K562 (cell line): ENCODE data around the gene TSC1. TPM values are rescaled to one million over a fixed set of nuclear protein-coding genes. Genes with fewer than 3 reads are reported as not detected.
"Not testable (repeated sequence)": the region's sequence is repeated elsewhere in the genome, so short reads cannot be mapped to it uniquely, and the experiment has no call there.

ENCODE experiments used
- ADNP ChIP-seq: fragments of 200-800 bp; sonication (Bioruptor generic); IDR thresholded peaks from 2 replicates; pipeline ENCODE4 v1.6.1; 2016; ENCODE audit warnings: missing genetic modification characterization, missing compliant biosample characterization
- CBX1 ChIP-seq: sonication (generic); IDR thresholded peaks from 2 replicates; pipeline ENCODE4 v1.6.1; 2016; ENCODE audit warnings: antibody characterized with exemption, low read depth, mild to moderate bottlenecking
- CHD4 ChIP-seq: fragments of 200-600 bp; sonication (generic); IDR thresholded peaks from 3 replicates; pipeline ENCODE4 v1.6.1; 2012; ENCODE audit warnings: low read depth, mild to moderate bottlenecking, mixed read lengths, low read length, inconsistent platforms; ENCODE audit not compliant: insufficient read depth, insufficient replicate concordance, poor library complexity, severe bottlenecking
- HDAC1 ChIP-seq, 2 experiments: fragments of 450-650 bp; IDR thresholded peaks; 2 replicates each; pipeline ENCODE4 v1.6.1; 2016 to 2017; ENCODE audit warnings: inconsistent platforms in 1 of 2, mild to moderate bottlenecking in 1 of 2, moderate library complexity in 1 of 2
- HINFP ChIP-seq: fragments of 450-650 bp; conservative IDR thresholded peaks from 2 replicates; pipeline ENCODE4 v1.6.1; 2016; ENCODE audit warnings: missing genetic modification characterization, low read depth, mild to moderate bottlenecking, control low read depth, missing compliant biosample characterization
- MAZ ChIP-seq, 2 experiments: fragments of 450-650 bp in 1 of 2; sonication (generic) in 1 of 2; formaldehyde crosslinking; IDR thresholded peaks in 1 of 2; conservative IDR thresholded peaks in 1 of 2; 2 replicates each; pipeline versions ENCODE4 v1.4.0 to v1.5.0; 2020; ENCODE audit warnings: mild to moderate bottlenecking in 1 of 2, missing genetic modification reagents in 1 of 2
- RCOR1 ChIP-seq, 2 experiments: IDR thresholded peaks; 2 replicates each; pipeline ENCODE4 v1.6.1; 2012; ENCODE audit warnings: low read depth in 2 of 2, low read length in 2 of 2, borderline replicate concordance in 1 of 2, improper control_type of control experiment in 1 of 2
- SMARCA5 ChIP-seq: fragments of 450-650 bp; IDR thresholded peaks from 2 replicates; pipeline ENCODE4 v1.6.1; 2016
- SP1 ChIP-seq: sonication (generic); formaldehyde crosslinking; IDR thresholded peaks from 2 replicates; pipeline ENCODE4 v1.8.1; 2022; ENCODE audit warnings: mild to moderate bottlenecking, missing genetic modification reagents
- TAL1 ChIP-seq: fragments of 450-650 bp; IDR thresholded peaks from 2 replicates; pipeline ENCODE4 v1.6.1; 2016; ENCODE audit warnings: mild to moderate bottlenecking
- TEAD4 ChIP-seq, 2 experiments: sonication (generic) in 1 of 2; formaldehyde crosslinking in 1 of 2; IDR thresholded peaks; 2 replicates each; pipeline versions ENCODE4 v1.6.1 to v1.8.0; 2012 to 2022; ENCODE audit warnings: borderline replicate concordance in 1 of 2, inconsistent platforms in 1 of 2, low read length in 1 of 2, mild to moderate bottlenecking in 1 of 2, missing genetic modification reagents in 1 of 2
- VEZF1 ChIP-seq: fragments of 200-800 bp; sonication (Bioruptor generic); IDR thresholded peaks from 2 replicates; pipeline ENCODE4 v1.6.1; 2017; ENCODE audit warnings: missing genetic modification characterization, missing compliant biosample characterization
- ZNF24 ChIP-seq: fragments of 450-650 bp; IDR thresholded peaks from 2 replicates; pipeline ENCODE4 v1.6.1; 2016
- ZNF263 ChIP-seq: sonication (generic); formaldehyde crosslinking; IDR thresholded peaks from 2 replicates; pipeline ENCODE4 v1.8.0; 2022; ENCODE audit warnings: mild to moderate bottlenecking, missing genetic modification reagents, borderline replicate concordance
- ZNF639 ChIP-seq, 2 experiments: fragments of 200-800 bp in 1 of 2; sonication (Bioruptor generic) in 1 of 2; sonication (generic) in 1 of 2; formaldehyde crosslinking in 1 of 2; IDR thresholded peaks in 1 of 2; conservative IDR thresholded peaks in 1 of 2; 2 replicates each; pipeline versions ENCODE4 v1.5.0 to v1.6.1; 2016 to 2020; ENCODE audit warnings: missing compliant biosample characterization in 1 of 2, missing genetic modification characterization in 1 of 2, missing genetic modification reagents in 1 of 2
- polyA plus RNA-seq, 8 experiments: library from polyadenylated mRNA; depleted of rRNA in 4 of 8; stranded (reverse) in 5 of 8; unstranded in 3 of 8; fragments of >200 nt; fragmentation: Nextera tagmentation in 2 of 8; fragmentation: Illumina TruSeq in 1 of 8; extraction: Ambion mirVana in 2 of 8; extraction: Trizol in 1 of 8; gene quantifications; 2 replicates each; pipeline versions ENCODE4 v1.2.1 to v1.2.3, GENCODE V29; 2011 to 2014; ENCODE audit warnings: inconsistent platforms in 1 of 8, missing spikeins in 1 of 8
- total RNA-seq, 7 experiments: library from RNA; depleted of rRNA in 6 of 7; stranded (reverse); fragments of >200 nt in 6 of 7; fragmentation: Illumina TruSeq in 2 of 7; extraction: Trizol in 2 of 7; gene quantifications; 2 replicates each; pipeline versions ENCODE4 v1.2.1 to v1.2.3, GENCODE V29; 2011 to 2021; ENCODE audit warnings: low replicate concordance in 1 of 7

Gene TSC1
- total and polyA plus RNA-seq, 9 of the 15 experiments (the other 6 are each of a cell fraction or from before 2014, with no cell fraction given) = 6.9 to 37.6 (median 18.6) TPM

GRCh38 chr9:132989998-132990557 is 45.7 kb upstream of the TSC1 start (continued):
- TF ChIP-seq HINFP (tag) (0 out of 2 replicates have a peak, but pooled peaks have one; percentile 26), CBX1 (0 out of 2 replicates have a peak, but pooled peaks have one; percentile 19), SMARCA5 (peak; percentile 71; the same call in 1 of the 2 replicates), TEAD4 (IDR thresholded peaks at IDR 0.05; ENCODE audit: low read length) (peak; percentile 15; the same call in 1 of the 2 replicates), TAL1 (peak; percentile 34; the same call in 1 of the 2 replicates), ZNF24 (peak; percentile 100), MAZ (CRISPR knock-in tag; conservative IDR thresholded peaks at IDR 0.05 in 1 of 2, IDR thresholded peaks at IDR 0.05 in 1 of 2) (0 out of 4 replicates have a peak, but pooled peaks of 1 of the 2 experiments have one; percentile 40), SP1 (CRISPR knock-in tag) (peak; percentile 72), ADNP (peak; percentile 99), VEZF1 (CRISPR knock-in tag) (peak; percentile 14; the same call in 1 of the 2 replicates), ZNF639 (CRISPR knock-in tag; conservative IDR thresholded peaks at IDR 0.05 in 1 of 2, IDR thresholded peaks at IDR 0.05 in 1 of 2) (0 out of 4 replicates have a peak, but pooled peaks of 1 of the 2 experiments have one; percentile 30), CHD4 (peak; percentile 73), HDAC1 (IDR thresholded peaks at IDR 0.05) (peak in 1 of 2 experiments; percentile 60; a peak in 1 of 4 replicates), RCOR1 (IDR thresholded peaks at IDR 0.05; ENCODE audit: borderline replicate concordance in 1 of 2, low read depth in 2 of 2, low read length in 2 of 2) (peak in 1 of 2 experiments; percentile 63; a peak in 2 of 4 replicates), ZNF263 (CRISPR knock-in tag) (peak; percentile 19; the same call in 1 of the 2 replicates)
- TF ChIP-seq TEAD4 (CRISPR knock-in tag; IDR thresholded peaks at IDR 0.05; ENCODE audit: borderline replicate concordance) = not testable (repeated sequence)
